Endothelial cell of umbilical vein (primary cell): ENCODE results near the gene NLGN1. TPM values are rescaled to one million over a fixed set of nuclear protein-coding genes. Genes with fewer than 3 reads are reported as not detected.

Source experiments
- BruUV-seq: library from RNA; stranded (reverse); fragments of 400-500 nt; replicated peaks from 2 replicates; lab custom pipeline; 2021; lab: Mats Ljungman, UMichigan
- CTCF ChIA-PET: fragments of 300-600, 350-600 bp; sonication (Branson Sonifier 250); formaldehyde crosslinking; loops from one replicate; lab custom pipeline; 2021; ENCODE audit warnings: antibody characterized with exemption, inconsistent platforms; lab: Charles Lee
- POLR2A ChIA-PET: fragments of 300-600, 350-600 bp; sonication (Branson Sonifier 250); formaldehyde crosslinking; loops from one replicate; lab custom pipeline; 2021; ENCODE audit warnings: antibody characterized with exemption, inconsistent platforms; lab: Charles Lee
- DNase-seq: peaks from one replicate; pipeline ENCODE4 v3.0.0-alpha.2; 2011; ENCODE audit warnings: low read depth, low spot score
- FAIRE-seq: peaks from 2 replicates; lab custom pipeline; 2011; peaks lifted over from hg19 to GRCh38; lab: Jason Lieb, UNC
- H2AFZ ChIP-seq: 2 replicates; pipeline ENCODE4 v1.6.0; 2012; ENCODE audit warnings: low read depth, low read length, control low read depth, inconsistent platforms
- H3K27ac ChIP-seq: 2 replicates; pipeline ENCODE4 v1.5.1; 2011; ENCODE audit warnings: low read depth, mild to moderate bottlenecking, control low read depth, low read length, moderate library complexity; ENCODE audit not compliant: insufficient read depth
- H3K27me3 ChIP-seq, 2 experiments: 2 replicates each; pipeline versions ENCODE4 v1.6.0 to v1.6.1; 2011; ENCODE audit warnings: low read length in 2 of 2, mixed read lengths in 1 of 2; ENCODE audit not compliant: control insufficient read depth in 2 of 2, insufficient read depth in 2 of 2
- H3K36me3 ChIP-seq, 2 experiments: 2 replicates in 1 of 2; 3 replicates in 1 of 2; pipeline ENCODE4 v1.5.1; 2011; ENCODE audit warnings: low read length in 2 of 2, mild to moderate bottlenecking in 1 of 2, moderate library complexity in 1 of 2; ENCODE audit not compliant: control insufficient read depth in 2 of 2, insufficient read depth in 2 of 2; ENCODE audit errors: extremely low read depth in 1 of 2
- H3K4me1 ChIP-seq: 3 replicates; pipeline ENCODE4 v1.5.1; 2011; ENCODE audit warnings: mild to moderate bottlenecking, low read length; ENCODE audit not compliant: control insufficient read depth, insufficient read depth; ENCODE audit errors: extremely low read depth
- H3K4me2 ChIP-seq: 2 replicates; pipeline ENCODE4 v1.6.1; 2011; ENCODE audit warnings: low read length, control low read depth, mixed read lengths; ENCODE audit not compliant: insufficient read depth
- H3K4me3 ChIP-seq, 3 experiments: fragments of 200-600 bp in 1 of 3; sonication (generic), shearing (Covaris generic) in 1 of 3; replicated peaks in 1 of 3; 2 replicates each; pipeline ENCODE4 v1.5.1; 2011 to 2016; ENCODE audit warnings: control low read depth in 3 of 3, low read length in 3 of 3, mild to moderate bottlenecking in 2 of 3, inconsistent platforms in 1 of 3, low read depth in 1 of 3, moderate library complexity in 1 of 3; ENCODE audit not compliant: insufficient read depth in 1 of 3
- H3K79me2 ChIP-seq: 2 replicates; pipeline ENCODE4 v1.6.0; 2012; ENCODE audit warnings: low read length, inconsistent platforms; ENCODE audit not compliant: control insufficient read depth, insufficient read depth
- H3K9ac ChIP-seq: replicated peaks from 2 replicates; pipeline ENCODE3; 2011; ENCODE audit warnings: low read length, control low read depth; ENCODE audit not compliant: insufficient read depth; ENCODE audit errors: extremely low read depth
- H3K9me1 ChIP-seq: replicated peaks from 3 replicates; pipeline ENCODE4 v1.6.0; 2011; ENCODE audit warnings: mild to moderate bottlenecking, low read length; ENCODE audit not compliant: control insufficient read depth, insufficient read depth; ENCODE audit errors: extremely low read depth
- H3K9me3 ChIP-seq: replicated peaks from 2 replicates; pipeline ENCODE4 v1.5.1; 2012; ENCODE audit warnings: low read length, inconsistent platforms; ENCODE audit not compliant: control insufficient read depth, insufficient read depth
- H4K20me1 ChIP-seq: replicated peaks from 2 replicates; pipeline ENCODE3; 2011; ENCODE audit warnings: mild to moderate bottlenecking, low read length; ENCODE audit not compliant: control insufficient read depth, insufficient read depth; ENCODE audit errors: extremely low read depth
- CTCF ChIP-seq, 2 donors: IDR thresholded peaks; 1 replicate in 1 of 2; 2 replicates in 1 of 2; pipeline ENCODE4 v1.5.1; 2011; ENCODE audit warnings: low read length in 2 of 2, mild to moderate bottlenecking in 2 of 2, moderate library complexity in 2 of 2, control low read depth in 1 of 2, inconsistent platforms in 1 of 2, low read depth in 1 of 2; ENCODE audit not compliant: insufficient read depth in 1 of 2; ENCODE audit errors: extremely low read depth in 1 of 2
- EZH2 ChIP-seq: IDR thresholded peaks from 2 replicates; pipeline ENCODE4 v1.6.1; 2012; ENCODE audit warnings: borderline replicate concordance, low read depth, mild to moderate bottlenecking, moderate library complexity, low read length, inconsistent platforms; ENCODE audit not compliant: severe bottlenecking
- FOS ChIP-seq: IDR thresholded peaks from 2 replicates; pipeline ENCODE4 v1.6.1; 2011; ENCODE audit warnings: mild to moderate bottlenecking, low read length, moderate library complexity, borderline replicate concordance; ENCODE audit not compliant: insufficient read depth
- GATA2 ChIP-seq: IDR thresholded peaks from 2 replicates; pipeline ENCODE4 v1.7.0; 2011; ENCODE audit warnings: low read depth, mild to moderate bottlenecking, moderate library complexity, mixed read lengths, low read length; ENCODE audit not compliant: insufficient read length, insufficient read depth
- JUN ChIP-seq: IDR thresholded peaks from 2 replicates; pipeline ENCODE4 v1.6.1; 2011; ENCODE audit warnings: borderline replicate concordance, low read depth; ENCODE audit not compliant: insufficient read length, insufficient read depth
- MYC ChIP-seq: IDR thresholded peaks from one replicate; pipeline ENCODE4 v1.6.1; 2011; ENCODE audit warnings: mild to moderate bottlenecking, low read depth, low read length
- POLR2A ChIP-seq: IDR thresholded peaks from 2 replicates; pipeline ENCODE4 v1.6.1; 2012; ENCODE audit warnings: low read depth, mild to moderate bottlenecking, control low read depth, low read length
- POLR2AphosphoS5 ChIP-seq: IDR thresholded peaks from 2 replicates; pipeline ENCODE4 v1.6.1; 2012; ENCODE audit warnings: low read depth, mild to moderate bottlenecking, control low read depth, low read length, moderate library complexity; ENCODE audit not compliant: insufficient read depth
- dilution Hi-C: fragments of 300-500 bp; cut with MboI; formaldehyde crosslinking; loops from one replicate; pipeline ENCODE4 v1.15.0; 2019; ENCODE audit warnings: low sequenced_read_pairs; ENCODE audit not compliant: extremely low pct_ligation_motif_present
- intact Hi-C: fragments of 100-400 bp; cut with micrococcal nuclease; formaldehyde crosslinking; loops from one replicate; pipeline ENCODE4 v1.10.0; 2022
- polyA plus RNA-seq, 4 experiments: library from polyadenylated mRNA; depleted of rRNA in 3 of 4; stranded (reverse) in 3 of 4; unstranded in 1 of 4; fragments of >200 nt; gene quantifications; 2 replicates each; pipeline versions ENCODE4 v1.2.1 to v1.2.3, GENCODE V29; 2011 to 2012; ENCODE audit warnings: missing spikeins in 1 of 4
- total RNA-seq: library from RNA; stranded (reverse); gene quantifications from 2 replicates; pipeline ENCODE4 v1.2.3, GENCODE V29; 2021
- TF ChIP-seq, protein P1 (sequence below): IDR thresholded peaks from 2 replicates; pipeline ENCODE4 v1.6.1; 2011; ENCODE audit not compliant: insufficient read depth, insufficient read length

Gene NLGN1
- total and polyA plus RNA-seq, 2 donors (not counting 3 experiments of a cell fraction or from before 2014, with no cell fraction given): 7.9 to 16.3 TPM

DNA sequence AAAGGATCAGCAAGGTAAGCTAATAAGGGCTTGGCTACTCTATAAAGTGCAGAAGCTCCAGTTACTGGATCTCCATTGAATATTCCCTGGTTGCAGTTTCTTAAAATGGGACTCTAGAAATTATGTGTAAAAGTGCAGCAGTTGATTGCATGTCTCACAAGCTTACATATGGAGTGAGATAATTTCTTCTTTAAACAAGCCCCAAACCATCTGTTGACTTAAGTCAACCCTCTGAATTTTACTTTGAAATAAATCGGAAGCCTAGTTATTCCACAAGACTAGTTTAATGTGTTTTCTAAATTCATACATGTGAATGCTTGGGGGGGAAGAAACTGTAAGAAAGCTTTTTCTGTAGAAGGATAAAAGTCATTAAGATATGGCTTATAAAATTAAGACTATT, 664.2 kb downstream of the NLGN1 start:
- no peaks in the 10 kb centered on the region for H4K20me1 ChIP-seq
- dilution Hi-C loops: no loop called here
- H3K36me3 ChIP-seq: no peaks in the 10 kb centered on the region
- no peak overlapping the region for H2AFZ ChIP-seq
- H3K4me3 ChIP-seq: no peak overlapping the region
- H3K9ac ChIP-seq: no peak overlapping the region
- no peaks in the 10 kb centered on the region for H3K9me1 ChIP-seq
- no peak overlapping the region for H3K4me2 ChIP-seq
- ChIA-PET POLR2A (no interaction called here), CTCF (no interaction called here)
- no peaks in the 10 kb centered on the region for H3K9me3 ChIP-seq
- H3K4me1 ChIP-seq: no peaks in the 10 kb centered on the region
- no peak overlapping the region for H3K27ac ChIP-seq
- no peaks in the 10 kb centered on the region for H3K27me3 ChIP-seq
- no TSS peak for BruUV-seq
- no peak for FAIRE-seq
- no peak for TF ChIP-seq FOS
- no peak for TF ChIP-seq CTCF (IDR thresholded peaks at IDR 0.05; ENCODE audit: extremely low read depth in 1 of 2, insufficient read depth in 1 of 2, low read depth in 1 of 2, low read length in 2 of 2)
- TF ChIP-seq POLR2AphosphoS5: no peak
- no peak for TF ChIP-seq POLR2A
- TF ChIP-seq, protein P1, sequence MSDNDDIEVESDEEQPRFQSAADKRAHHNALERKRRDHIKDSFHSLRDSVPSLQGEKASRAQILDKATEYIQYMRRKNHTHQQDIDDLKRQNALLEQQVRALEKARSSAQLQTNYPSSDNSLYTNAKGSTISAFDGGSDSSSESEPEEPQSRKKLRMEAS: no peak
- no peak for TF ChIP-seq MYC
- no peak for TF ChIP-seq GATA2
- no peak for TF ChIP-seq JUN
- TF ChIP-seq EZH2: no peak
- intact Hi-C loops: no loop called here
- no peak for DNase-seq
- H3K79me2 ChIP-seq: no peaks in the 10 kb centered on the region
